HUDEP-2 (cell line): ENCODE measurements around the gene MLLT10.
"Not testable (repeated sequence)": the region's sequence is repeated elsewhere in the genome, so short reads cannot be mapped to it uniquely, and the experiment has no call there.

Source experiments
- DNase-seq, 76 experiments: peaks; one replicate each; lab custom pipeline; 2025; ENCODE audit not compliant: unreplicated experiment in 76 of 76; lab: John Stamatoyannopoulos, UW

The MLLT10 gene

DNA sequence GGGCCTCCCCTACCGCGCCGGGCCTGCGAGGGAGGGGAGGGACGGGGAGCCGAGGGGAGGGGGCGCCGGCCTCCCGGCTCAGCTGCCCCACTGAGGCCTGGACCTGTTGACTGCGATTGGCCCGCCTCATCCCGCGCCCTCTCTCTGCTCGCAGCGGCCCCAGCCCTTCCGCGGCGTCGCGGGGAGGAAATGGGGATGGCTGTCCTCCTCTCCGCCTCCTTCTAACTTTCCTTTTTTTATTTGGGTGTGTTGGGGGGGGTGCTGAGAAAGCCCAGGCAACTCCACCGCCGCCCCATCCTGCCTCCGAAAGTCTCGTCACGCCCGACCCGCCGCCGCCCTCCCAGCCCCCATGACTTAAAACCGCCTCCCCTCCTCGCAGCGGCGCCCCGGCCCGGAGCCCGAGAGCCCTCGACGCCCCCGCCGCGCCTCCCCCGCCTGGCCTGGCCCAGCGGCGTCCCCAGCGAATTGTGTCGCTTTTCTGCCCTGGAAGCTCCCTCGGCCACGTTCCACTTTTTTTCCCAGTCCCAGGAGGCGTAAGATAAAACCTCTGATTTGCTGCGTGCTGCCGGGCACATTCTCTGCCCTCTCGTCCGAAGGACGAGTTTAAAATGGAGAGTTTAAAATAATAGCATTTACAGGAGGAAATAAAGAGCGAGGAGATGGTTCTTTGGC, 7.7 kb upstream of the MLLT10 start:
- DNase-seq: peak in 71 of 76 experiments; percentile 34 to 90 (median 77)

DNA sequence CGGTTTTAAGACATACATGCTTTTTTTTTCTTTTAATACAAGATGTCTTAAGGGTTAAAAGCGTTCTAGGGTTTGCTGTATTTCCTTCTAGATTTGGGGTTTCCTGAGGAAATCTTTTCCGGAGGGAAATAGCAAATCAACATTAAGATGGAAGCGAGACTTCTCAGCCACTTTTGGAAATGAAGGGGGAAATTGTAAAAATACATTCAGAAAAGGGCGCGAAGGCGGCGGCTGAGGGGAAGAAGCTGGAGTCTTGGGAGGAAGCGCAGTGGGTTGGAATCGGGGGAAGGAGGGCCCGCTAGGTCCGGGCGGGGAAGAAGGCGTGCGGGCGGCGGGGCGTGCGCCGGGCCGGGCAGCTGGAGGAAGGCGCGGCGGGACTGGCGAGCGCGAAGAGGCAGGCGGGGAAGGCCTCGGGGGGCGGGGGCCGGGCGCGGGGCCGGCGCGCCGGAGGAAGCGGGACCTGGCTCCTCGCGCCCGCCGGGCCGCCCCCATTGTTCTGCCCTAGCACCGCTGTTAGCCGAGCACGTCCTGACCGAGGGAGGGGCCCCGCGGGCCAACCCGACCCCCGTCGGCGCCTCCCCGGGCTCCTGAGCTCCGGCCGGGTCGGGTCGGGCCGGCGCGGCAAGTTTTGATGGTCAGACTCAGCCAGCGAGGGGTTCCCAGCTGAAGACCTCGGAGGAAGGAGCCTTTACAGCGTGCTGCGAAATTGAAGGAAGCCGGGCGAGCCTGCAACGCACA, 7.0 kb upstream of the MLLT10 start:
- DNase-seq: peak in 62 of 76 experiments; percentile 15 to 82 (median 52)

DNA sequence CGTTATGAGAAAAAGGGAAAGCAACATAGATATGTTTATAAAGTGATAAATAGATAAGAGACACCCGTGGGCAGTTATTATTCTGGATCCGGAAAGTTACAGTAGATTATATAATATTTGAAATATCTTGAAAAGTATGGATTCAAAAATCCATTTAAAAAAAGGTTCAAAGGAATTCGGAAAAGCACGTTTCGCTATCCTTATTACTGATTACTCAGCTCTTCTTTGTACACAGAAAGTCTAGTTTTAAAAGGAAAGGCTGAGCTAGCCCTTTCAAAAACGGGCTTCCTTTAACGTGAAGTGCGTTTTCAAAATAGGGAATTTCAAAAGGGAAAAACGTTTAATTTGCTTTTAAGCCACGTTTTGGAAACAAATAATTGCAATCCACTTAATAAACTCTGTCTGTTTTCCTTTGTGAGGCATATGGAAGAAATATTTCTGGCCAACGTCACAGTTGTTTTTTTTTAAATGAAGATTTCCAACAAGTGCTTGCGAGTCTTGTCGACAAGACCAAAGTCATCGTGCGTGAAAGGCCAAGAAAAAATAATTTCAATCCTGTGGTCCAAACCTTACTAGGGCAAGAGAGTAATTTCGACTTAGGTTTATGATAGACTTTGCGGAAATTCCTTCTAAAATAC, 6.3 kb upstream of the MLLT10 start:
- peak in 11 of 76 experiments; percentile 9 to 58 (median 30) for DNase-seq

DNA sequence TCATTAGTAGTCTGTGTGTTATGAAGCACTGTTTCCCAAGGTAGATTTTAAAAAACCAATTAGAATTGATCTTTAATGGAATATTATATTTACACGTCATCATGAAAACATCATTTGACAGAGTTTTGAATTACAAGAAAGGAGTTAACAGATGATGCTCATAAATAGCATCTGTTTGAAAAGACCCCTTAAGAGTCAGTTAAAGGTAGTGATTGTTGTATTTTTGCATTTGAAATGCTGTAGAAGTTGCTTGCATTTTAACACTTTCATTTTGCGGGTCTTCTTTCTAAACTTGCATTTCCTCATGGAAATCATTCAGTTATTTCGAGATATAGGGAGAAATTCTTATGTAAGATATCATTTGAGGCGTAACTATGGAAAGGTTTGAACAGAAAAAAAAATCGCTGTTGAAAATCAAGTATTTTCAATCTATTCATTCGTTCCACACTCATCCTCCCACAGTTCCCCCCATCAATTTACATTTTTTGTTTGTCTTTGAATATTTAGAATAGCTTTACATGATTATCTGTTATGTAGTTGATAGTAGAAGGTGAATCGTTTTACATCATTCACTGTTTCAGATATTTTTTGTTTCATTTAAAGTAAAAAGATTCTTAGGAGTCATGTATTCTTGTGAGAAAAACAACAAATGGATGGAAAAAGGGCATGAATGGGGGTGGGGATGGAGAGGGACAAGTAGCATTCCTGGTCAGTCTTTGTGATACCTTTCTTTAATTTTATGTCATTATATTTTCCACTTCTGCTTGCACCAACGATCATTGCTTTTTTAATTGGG, 5.6 kb upstream of the MLLT10 start:
- DNase-seq: peak in 1 of 76 experiments; percentile 39

DNA sequence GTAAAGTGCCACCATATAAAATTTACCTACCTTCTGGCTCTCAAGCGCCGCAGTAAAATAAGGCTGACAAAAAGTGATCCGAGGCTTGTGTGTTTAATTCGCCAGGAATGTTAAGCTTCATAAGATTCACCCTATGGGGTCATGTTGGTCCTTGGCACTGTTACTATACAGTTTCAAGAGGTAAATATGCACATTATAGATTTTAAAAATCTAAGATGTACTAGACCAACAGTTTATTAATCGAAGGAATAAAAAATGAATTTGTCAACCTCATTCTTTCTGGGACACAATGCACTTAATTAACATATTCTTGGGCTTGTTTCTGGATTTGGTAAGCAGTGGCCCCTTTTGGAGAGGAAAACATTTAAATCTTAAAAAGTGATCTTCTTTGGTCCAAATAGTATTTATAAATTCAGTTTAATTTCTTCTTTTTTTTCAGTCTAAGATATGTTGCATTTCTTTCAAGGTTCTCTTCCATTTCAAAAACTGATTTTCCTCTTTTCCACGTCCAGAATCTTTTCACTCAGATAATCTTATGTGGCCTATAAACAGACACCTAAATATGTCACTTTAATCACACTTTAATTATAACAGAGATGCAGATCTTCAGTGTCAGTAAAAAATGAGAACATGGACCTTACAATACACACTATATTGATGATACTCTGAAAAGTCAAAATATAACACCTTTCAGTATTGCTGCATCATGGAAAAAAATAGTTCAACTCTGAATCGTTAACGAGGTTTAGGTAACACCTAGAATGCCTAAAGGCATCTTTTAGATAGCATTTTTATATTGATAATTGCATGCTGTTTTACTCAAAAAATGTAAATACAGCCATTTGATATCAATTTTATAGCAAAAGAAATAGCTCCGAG, 4.8 kb upstream of the MLLT10 start:
- no peak for DNase-seq

DNA sequence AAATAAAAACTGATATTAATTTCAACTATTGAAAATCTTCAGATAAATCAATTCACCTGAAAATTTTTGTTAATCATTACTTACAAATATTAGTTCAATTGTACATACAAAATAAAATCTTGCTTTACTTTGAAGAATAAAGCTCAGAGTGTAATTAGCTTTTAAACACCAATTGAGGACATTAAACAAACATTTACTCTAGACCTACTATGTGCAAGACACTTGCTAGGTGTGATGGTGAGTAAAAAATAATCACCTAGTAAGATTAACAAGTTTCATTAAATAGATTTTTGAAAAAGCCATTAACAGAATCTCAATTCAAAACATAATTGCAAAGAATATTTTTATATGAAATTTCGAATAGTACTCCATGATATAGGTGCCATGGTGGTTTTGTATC, 3.9 kb upstream of the MLLT10 start:
- DNase-seq: no peak

DNA sequence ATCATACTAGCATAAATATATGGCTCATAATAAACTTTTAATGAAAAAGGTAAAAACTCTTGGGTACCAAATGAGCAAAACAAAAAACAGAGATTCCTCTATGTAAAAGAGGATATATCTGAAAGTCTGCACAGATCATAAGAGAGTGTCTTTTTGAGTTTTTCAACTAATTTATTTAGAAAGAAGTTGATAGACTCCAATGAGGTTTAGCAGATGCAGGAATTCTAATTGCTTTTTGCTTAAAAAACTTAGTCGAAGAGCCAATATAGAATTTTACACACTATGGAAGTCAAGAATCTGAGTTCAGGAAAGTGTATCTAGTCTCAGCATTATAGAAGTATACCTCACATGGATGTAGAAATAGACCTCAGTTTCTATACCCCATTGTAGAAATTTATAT, 3.4 kb upstream of the MLLT10 start:
- DNase-seq: no peak

DNA sequence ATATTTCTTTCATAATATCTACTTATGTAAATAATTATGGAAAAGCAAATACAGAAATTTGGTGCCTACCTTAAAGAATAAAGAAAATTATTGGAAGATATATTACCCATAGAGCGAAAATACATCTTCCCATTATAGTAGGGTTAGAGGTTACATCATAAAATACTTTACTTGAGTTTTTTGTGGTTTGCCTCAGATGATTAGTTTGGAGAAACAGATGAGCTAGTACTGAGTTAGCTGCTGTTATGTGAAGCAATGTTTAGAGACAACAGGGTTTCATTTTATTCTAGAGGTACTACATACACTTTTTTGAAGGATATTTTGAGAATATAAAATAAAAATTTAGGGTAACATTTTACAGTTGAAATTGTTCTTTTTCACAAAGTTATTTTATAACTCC, 2.9 kb upstream of the MLLT10 start:
- DNase-seq: peak in 1 of 76 experiments; percentile 36

DNA sequence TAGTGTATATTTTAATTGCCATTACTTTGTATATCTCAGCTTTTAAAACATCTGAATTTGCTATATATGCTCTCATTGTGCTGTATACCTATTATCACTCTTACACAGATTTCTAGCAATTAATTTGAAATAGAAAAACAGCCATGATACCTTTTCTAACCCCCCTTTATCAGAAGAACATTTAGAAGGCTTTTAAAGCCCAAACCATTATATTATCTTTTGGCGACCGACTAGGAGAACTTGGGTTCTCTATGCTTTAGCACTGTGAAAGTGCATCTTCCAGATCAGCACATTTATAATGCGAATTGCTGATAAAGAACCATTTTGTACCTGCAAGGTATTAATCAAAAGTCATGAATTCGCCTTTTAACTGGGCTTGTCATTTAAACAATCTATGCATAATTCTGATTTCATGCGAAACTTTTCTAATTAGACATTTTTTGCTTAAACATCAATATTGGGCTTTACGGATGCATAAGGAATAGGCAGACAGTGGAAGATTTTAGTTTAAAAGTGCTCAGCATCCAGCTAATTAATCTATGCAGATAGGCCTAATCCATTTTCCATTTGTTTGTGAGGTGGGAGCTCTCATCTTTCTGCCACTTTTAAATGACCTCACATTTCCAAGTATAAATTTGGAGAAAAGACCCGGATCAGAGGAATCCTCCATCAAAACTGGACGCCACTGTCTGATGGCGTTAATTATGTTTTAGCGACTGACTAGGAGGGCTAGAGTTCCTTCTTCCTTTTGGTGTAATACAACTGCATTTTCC, 1.2 kb upstream of the MLLT10 start:
- DNase-seq: peak in 4 of 76 experiments; percentile 13 to 46 (median 37)

DNA sequence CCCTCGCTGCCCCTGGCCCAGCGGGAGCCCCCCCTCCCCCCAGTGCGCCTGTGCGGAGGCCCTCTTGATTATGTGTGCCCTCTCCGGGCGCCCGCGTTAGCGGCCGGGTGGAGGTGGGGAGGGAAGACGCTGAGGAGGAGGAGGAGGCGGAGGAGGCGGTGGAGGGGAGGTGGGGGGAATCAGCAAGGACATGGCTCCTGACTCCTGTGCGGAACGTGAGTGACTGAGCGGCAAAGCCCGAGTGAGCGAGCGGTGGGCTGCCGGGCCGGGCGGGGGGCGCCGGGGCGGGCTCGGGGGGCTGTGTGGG, 201 bp downstream of the MLLT10 start:
- DNase-seq: peak in 2 of 76 experiments; percentile 68 to 77

DNA sequence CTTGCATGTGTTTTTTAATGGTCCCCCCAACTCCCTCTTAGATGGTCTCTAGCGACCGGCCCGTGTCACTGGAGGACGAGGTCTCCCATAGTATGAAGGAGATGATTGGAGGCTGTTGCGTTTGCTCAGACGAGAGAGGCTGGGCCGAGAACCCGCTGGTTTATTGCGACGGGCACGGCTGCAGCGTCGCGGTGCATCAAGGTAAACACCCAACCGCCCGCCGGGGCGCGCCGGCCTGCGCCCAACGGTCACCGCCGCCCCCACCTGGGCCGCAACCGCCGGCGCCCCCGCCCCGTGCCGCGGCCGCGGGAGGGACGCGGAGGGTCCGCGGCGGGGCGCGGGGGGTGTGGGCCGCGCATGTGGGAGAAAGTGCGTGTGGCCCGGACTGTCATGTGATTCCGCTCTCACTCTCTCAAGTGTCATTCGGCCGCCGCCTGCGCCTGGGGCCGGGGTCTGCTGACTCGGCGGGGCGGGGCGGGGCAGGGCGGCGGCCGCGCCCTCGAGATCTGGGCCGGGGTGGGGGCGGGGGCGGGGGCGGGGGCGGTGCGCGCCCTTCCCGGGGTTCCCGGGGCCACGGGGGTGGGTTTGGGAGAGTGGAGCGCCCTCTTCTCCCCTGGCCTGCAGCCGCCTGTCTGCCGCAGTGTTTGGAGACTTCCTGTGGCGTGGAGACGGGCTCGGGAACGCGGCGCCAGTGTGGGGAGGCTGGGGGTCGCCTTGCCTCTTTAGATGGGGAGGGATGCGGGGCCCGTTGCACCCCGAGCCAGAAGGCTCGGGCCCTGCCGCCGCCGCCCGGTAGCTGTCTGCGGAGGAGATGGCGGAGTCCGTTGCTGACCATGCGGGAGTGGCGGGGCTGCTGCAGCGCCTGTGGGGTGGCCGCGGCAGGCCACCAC, 817 bp downstream of the MLLT10 start:
- peak in 59 of 76 experiments; percentile 4 to 77 (median 47) for DNase-seq

DNA sequence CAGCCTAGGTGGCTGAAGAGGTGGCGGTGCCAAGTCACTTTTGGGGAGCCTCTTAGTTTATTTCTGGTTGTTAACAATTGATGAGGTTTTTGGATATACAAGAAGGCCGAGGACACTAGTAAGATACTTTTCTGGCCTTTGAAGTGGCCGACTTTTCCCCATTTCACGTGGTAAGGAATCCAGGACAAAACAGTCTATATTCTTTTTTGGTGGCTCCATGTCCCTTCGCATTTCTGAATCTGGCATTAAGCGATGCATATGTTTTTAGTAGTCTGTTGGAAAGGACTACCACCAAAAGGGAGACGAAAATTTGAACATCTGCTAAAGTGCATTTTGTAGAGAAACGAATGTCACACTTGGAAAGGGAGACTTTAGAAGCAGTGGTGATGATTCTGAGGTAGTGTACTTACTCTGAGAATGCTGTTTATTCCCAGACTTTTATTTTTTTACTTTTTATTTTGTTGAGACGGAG, 1.5 kb downstream of the MLLT10 start:
- DNase-seq: no peak

DNA sequence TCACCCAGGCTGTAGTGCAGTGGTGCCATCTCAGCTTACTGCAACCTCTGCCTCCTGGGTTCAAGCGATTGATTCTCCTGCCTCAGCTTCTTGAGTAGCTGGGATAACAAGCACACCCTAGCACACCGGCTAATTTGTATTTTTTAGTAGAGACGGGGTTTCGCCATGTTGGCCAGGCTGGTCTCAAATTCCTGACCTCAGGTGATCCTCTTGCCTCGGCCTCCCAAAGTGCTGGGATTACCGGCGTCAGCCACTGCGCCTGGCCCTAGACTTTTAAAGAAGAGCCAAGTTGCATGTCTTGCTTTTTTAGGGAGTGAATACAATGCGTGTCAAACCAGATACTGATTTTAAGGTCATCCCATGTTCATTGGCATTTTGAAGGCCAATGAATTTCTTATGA, 1.9 kb downstream of the MLLT10 start:
- not testable (repeated sequence) for DNase-seq

DNA sequence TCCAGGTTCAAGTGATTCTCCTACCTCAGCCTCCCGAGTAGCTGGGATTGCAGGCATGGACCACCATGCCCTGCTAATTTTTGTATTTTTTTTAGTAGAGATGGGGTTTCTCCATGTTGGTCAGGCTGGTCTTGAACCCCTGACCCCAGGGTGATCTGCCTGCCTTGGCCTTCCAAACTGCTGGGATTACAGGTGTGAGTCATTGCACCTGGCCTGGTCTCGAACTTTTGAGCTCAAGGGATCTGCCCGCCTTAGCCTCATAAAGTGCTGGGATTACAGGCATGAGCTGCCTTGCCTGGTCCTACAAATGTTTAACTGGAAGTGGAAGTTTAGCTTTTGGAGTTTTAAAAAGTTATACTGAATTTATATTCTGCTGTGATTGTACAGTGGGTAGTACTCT, 2.8 kb downstream of the MLLT10 start:
- no peak for DNase-seq

DNA sequence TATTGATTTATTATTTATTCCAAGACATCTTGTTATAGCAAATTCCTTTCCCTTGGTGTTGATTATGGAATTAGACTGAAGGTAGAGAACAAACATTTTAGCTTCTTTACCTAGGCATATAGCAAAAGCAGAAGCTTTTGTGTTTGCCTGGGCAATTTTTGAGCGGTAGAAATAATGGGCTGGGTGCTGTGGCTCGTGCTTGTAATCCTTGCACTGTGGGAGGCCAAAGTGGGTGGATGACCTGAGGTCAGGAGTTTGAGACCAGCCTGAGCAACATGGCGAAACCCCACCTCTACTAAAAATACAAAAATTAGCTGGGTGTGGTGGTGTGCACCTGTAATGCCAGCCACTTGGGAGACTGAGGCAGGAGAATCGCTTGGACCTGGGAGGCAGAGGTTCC, 6.7 kb downstream of the MLLT10 start:
- DNase-seq: not testable (repeated sequence)

DNA sequence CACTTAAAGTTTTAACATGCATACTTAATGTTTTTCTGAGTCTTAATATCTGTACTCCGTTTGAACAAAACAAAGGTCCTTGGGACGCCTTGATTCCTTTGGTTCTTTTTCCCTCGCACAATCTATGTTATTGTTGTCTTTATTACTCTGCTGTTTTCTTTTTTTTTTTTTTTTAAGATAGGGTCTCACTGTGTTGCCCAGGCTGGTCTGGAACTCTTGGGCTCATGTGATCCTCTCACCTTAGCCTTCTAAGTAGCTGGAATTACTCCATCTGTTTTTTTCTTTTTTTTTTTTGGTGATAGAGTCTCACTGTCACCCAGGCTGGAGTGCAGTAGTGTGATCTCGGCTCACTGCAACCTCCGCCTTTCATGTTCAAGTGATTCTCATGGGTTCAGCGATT, 13.2 kb downstream of the MLLT10 start:
- DNase-seq: no peak

DNA sequence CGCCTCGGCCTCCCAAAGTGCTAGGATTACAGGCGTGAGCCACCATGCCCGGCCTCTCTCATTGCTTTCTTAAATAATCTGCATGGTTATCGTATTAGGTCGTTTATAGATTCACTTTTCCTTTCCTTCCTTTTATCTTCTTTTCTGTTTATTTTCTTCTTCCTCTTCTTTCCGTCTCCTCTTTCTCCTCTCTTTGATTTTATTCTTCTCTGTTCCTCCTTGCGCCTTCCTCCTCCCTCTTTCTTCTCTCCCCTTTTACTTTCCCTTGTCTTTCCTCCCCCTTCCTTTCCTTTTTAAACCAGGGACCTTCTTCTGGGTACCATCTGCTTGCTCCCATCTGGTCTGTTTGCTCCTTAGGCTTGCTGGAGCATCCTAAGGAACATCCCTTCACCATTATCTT, 18.6 kb downstream of the MLLT10 start:
- no peak for DNase-seq

DNA sequence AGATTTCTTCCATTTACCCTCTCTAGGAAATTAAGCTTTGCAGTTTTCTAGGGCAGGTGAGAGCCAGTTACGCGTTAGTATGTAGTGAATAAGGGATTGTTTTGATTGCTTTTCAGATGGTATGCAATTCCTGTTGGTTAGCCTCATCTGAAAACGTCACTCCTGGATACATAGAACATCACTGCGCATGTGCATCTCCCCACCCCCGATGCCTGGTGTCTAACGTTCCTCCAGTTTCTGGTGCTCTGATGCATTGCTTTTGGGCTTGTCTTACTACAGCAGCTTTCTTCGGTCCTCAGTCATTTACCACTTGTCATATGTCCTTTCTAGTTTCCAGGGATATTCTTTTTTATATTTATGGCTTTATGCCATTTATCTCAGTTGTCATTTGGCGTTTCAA, 22.5 kb downstream of the MLLT10 start:
- no peak for DNase-seq
